Adipocyte (in vitro differentiated cells): ENCODE measurements around the gene ETDC.

Experiments
- DNase-seq: peaks from one replicate; pipeline ENCODE4 v3.0.0-alpha.2; 2015; ENCODE audit warnings: low read depth
- H3K27me3 ChIP-seq: replicated peaks from 2 replicates; pipeline ENCODE4 v1.7.0; 2013; ENCODE audit warnings: mild to moderate bottlenecking, low read length, moderate library complexity; ENCODE audit not compliant: control insufficient read depth, insufficient read depth
- H3K36me3 ChIP-seq: 2 replicates; pipeline ENCODE4 v1.7.0; 2013; ENCODE audit warnings: low read length, mild to moderate bottlenecking, moderate library complexity; ENCODE audit not compliant: control insufficient read depth, insufficient read depth, severe bottlenecking
- H3K4me1 ChIP-seq: 2 replicates; pipeline ENCODE4 v1.7.0; 2013; ENCODE audit warnings: mild to moderate bottlenecking, low read length, moderate library complexity; ENCODE audit not compliant: control insufficient read depth, insufficient read depth
- H3K4me3 ChIP-seq: 2 replicates; pipeline ENCODE4 v1.7.0; 2013; ENCODE audit warnings: mild to moderate bottlenecking, low read length, moderate library complexity
- H3K9ac ChIP-seq: 2 replicates; pipeline ENCODE4 v1.7.0; 2013; ENCODE audit warnings: mild to moderate bottlenecking, low read length, moderate library complexity
- H3K9me3 ChIP-seq: 2 replicates; pipeline ENCODE4 v1.7.0; 2013; ENCODE audit warnings: mild to moderate bottlenecking, low read length, moderate library complexity; ENCODE audit not compliant: control insufficient read depth

The ETDC gene

DNA sequence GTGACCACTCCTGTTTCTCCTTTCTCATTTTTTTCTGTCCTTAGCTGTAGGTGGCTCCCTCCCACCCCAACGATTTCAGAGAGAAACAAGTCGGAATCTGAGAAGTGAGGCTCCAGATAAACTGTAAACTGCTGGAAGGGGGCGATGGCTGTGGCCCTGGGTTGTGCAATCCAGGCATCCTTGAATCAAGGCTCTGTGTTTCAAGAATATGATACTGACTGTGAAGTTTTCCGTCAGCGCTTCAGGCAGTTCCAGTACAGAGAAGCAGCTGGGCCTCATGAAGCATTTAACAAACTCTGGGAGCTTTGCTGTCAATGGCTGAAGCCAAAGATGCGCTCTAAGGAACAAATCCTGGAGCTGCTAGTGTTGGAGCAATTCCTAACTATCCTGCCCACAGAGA lies 37.7 kb downstream of the ETDC start:
- H3K4me3 ChIP-seq = no peak overlapping the region
- no peak overlapping the region for H3K9ac ChIP-seq
- peaks cover under 1% of the 10 kb centered on the region for H3K4me1 ChIP-seq
- H3K27me3 ChIP-seq = peaks cover 6% of the 10 kb centered on the region
- no peaks in the 10 kb centered on the region for H3K9me3 ChIP-seq
- peaks cover 33% of the 10 kb centered on the region for H3K36me3 ChIP-seq
- no peak for DNase-seq

DNA sequence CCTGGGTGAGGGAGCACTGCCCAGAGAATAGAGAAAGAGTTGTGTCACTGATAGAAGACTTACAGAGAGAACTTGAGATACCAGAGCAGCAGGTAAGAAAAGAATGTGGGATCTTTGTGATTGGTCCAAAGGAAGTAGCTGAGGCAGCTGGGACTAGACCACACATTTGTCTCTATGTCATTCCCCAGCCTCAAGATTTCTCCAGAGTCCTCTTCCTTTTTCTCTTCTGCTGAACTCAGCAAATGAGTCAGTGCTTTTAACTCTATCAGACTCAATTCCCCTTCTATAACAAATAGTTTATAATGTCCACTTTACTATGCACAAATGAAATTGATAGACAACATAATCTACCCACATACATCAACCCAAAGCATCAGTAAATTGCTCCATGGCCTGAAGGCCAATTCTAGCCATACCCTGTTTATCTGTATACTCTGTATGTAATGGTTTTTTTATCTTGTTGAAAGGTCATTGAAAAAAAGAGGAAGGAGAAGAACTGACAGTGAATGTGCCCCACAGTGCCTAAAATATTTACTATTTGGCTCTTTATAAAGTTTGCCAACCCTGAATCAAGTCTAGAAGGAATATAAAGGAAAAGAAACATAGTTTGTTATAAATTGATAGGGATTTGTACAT lies 38.2 kb downstream of the ETDC start:
- H3K4me1 ChIP-seq = no peaks in the 10 kb centered on the region

DNA sequence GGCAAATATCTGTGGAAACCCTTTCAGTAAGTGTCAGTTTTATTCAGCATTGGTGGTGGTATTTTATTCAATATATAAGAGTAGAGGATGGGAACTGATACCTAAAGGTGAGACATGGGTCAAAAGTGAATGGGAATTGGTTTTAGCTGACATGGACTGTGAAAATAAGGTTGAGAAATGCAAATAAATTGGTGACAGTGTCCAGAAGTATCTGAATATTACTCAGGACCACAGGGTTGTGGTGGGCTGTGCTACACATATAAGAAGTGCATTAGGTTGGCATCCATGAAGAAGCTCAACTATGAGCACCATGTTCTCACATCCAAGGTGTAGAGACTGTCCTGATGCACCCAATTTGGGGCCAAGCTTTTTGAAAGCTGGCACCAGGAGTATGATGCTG lies 45.0 kb downstream of the ETDC start:
- peaks cover 17% of the 10 kb centered on the region for H3K36me3 ChIP-seq
- H3K4me3 ChIP-seq = no peak overlapping the region
- no peak overlapping the region for H3K9ac ChIP-seq
- peaks cover 4% of the 10 kb centered on the region for H3K9me3 ChIP-seq
- H3K27me3 ChIP-seq = no peaks in the 10 kb centered on the region
- DNase-seq = no peak
- H3K4me1 ChIP-seq = no peaks in the 10 kb centered on the region

More for the DNA sequence above, 38.2 kb downstream of the ETDC start:
- Histone ChIP-seq H3K9me3 (no peaks in the 10 kb centered on the region), H3K36me3 (peaks cover 33% of the 10 kb centered on the region), H3K4me3 (no peak overlapping the region), H3K9ac (no peak overlapping the region), H3K27me3 (peaks cover 6% of the 10 kb centered on the region)
- no peak for DNase-seq
